HepG2 (cell line): ENCODE data around the gene RSF1.

Experiments
- CTCF ChIP-seq: sonication (generic); formaldehyde crosslinking; IDR thresholded peaks from 2 replicates; pipeline ENCODE4 v1.5.0; 2020; ENCODE audit warnings: mild to moderate bottlenecking, missing genetic modification reagents, moderate library complexity
- EZH2 ChIP-seq: conservative IDR thresholded peaks from 2 replicates; pipeline ENCODE4 v1.6.1; 2012; ENCODE audit warnings: mild to moderate bottlenecking, low read depth, low read length, moderate library complexity
- HDAC1 ChIP-seq: sonication (generic); formaldehyde crosslinking; IDR thresholded peaks from 2 replicates; pipeline ENCODE4 v1.5.1; 2020; ENCODE audit warnings: mild to moderate bottlenecking, missing genetic modification reagents
- JUN ChIP-seq: sonication (generic); formaldehyde crosslinking; IDR thresholded peaks from 2 replicates; pipeline ENCODE4 v1.4.0; 2020; ENCODE audit warnings: mild to moderate bottlenecking, missing genetic modification reagents
- KLF16 ChIP-seq, 2 experiments: sonication (generic) in 1 of 2; formaldehyde crosslinking in 1 of 2; IDR thresholded peaks; 2 replicates each; pipeline versions ENCODE4 v1.6.1 to v1.8.0; 2016 to 2023; ENCODE audit warnings: missing genetic modification reagents in 2 of 2, missing compliant biosample characterization in 1 of 2
- MAX ChIP-seq: IDR thresholded peaks from 2 replicates; pipeline ENCODE4 v1.6.1; 2012; ENCODE audit warnings: inconsistent platforms
- MTA3 ChIP-seq: sonication (generic); formaldehyde crosslinking; IDR thresholded peaks from 2 replicates; pipeline ENCODE4 v1.4.0; 2020; ENCODE audit warnings: missing genetic modification reagents
- POLR2A ChIP-seq, 2 experiments: IDR thresholded peaks; 2 replicates each; pipeline ENCODE4 v1.6.1; 2011; ENCODE audit warnings: low read depth in 2 of 2, low read length in 2 of 2, mild to moderate bottlenecking in 1 of 2, moderate library complexity in 1 of 2; ENCODE audit not compliant: insufficient read depth in 1 of 2
- REPIN1 ChIP-seq: sonication (generic); formaldehyde crosslinking; IDR thresholded peaks from 2 replicates; pipeline ENCODE4 v1.8.0; 2022; ENCODE audit warnings: missing genetic modification reagents, low read depth, mild to moderate bottlenecking, borderline replicate concordance
- SMC3 ChIP-seq: IDR thresholded peaks from 2 replicates; pipeline ENCODE4 v1.6.1; 2011; ENCODE audit warnings: low read length, improper control_type of control experiment
- SP2 ChIP-seq: sonication (generic); formaldehyde crosslinking; IDR thresholded peaks from 2 replicates; pipeline ENCODE4 v1.5.1; 2020; ENCODE audit warnings: mild to moderate bottlenecking, missing genetic modification reagents
- TBL1XR1 ChIP-seq: fragments of 150-350 bp; IDR thresholded peaks from 2 replicates; pipeline ENCODE4 v1.6.1; 2014; ENCODE audit warnings: borderline replicate concordance, low read length; ENCODE audit not compliant: partially characterized antibody
- ZBTB44 ChIP-seq: sonication (generic); formaldehyde crosslinking; IDR thresholded peaks from 2 replicates; pipeline ENCODE4 v1.4.0; 2020; ENCODE audit warnings: missing genetic modification reagents
- ZMYM2 ChIP-seq: sonication (generic); formaldehyde crosslinking; IDR thresholded peaks from 2 replicates; pipeline ENCODE4 v1.8.0; 2022; ENCODE audit warnings: mild to moderate bottlenecking, missing genetic modification reagents

- TF ChIP-seq ZMYM2 (CRISPR knock-in tag), result no peak
- TF ChIP-seq MAX, result no peak
- no peak for TF ChIP-seq CTCF (CRISPR knock-in tag)
- no peak for TF ChIP-seq POLR2A (IDR thresholded peaks at IDR 0.05; ENCODE audit: insufficient read depth in 1 of 2, low read depth in 2 of 2, low read length in 2 of 2)
- TF ChIP-seq JUN, result no peak
- TF ChIP-seq SMC3, result no peak
- TF ChIP-seq SP2 (CRISPR knock-in tag), result no peak
- no peak for TF ChIP-seq TBL1XR1
- TF ChIP-seq HDAC1 (CRISPR knock-in tag), result no peak
- TF ChIP-seq MTA3 (CRISPR knock-in tag), result no peak
- no peak for TF ChIP-seq REPIN1 (CRISPR knock-in tag)
- TF ChIP-seq EZH2, result no peak
- TF ChIP-seq KLF16 (CRISPR knock-in tag; IDR thresholded peaks at IDR 0.05), result no peak
- TF ChIP-seq ZBTB44 (CRISPR knock-in tag), result no peak
Measured at GRCh38 chr11:77749232-77749631, 71.3 kb downstream of the RSF1 start.
